Left ventricle myocardium superior (tissue), 1 donor: ENCODE measurements around the gene ELF4. TPM values are rescaled to one million over a fixed set of nuclear protein-coding genes. Genes with fewer than 3 reads are reported as not detected.
"Not testable (repeated sequence)": the region's sequence is repeated elsewhere in the genome, so short reads cannot be mapped to it uniquely, and the experiment has no call there.

Source experiments
- ATAC-seq: fragments of 200-7000 bp; cut with Tn5 transposase; one replicate; pipeline ENCODE4 v1.9.1; 2020; ENCODE audit warnings: mild to moderate bottlenecking, moderate library complexity
- DNase-seq: peaks from one replicate; pipeline ENCODE4 v3.0.0-alpha.2; 2020
- intact Hi-C: fragments of 100-400 bp; cut with micrococcal nuclease; formaldehyde crosslinking; loops from one replicate; pipeline ENCODE4 v1.11.0; 2022
- total RNA-seq: library from RNA; stranded (reverse); fragmentation: NEBNext Ultra II Directional; extraction: Animal tissue kit (Norgen Biotek cat#: 25700); gene quantifications from one replicate; pipeline ENCODE4 v1.2.1, GENCODE V29; 2021
- donor health status: DM: no; HTN: yes; CAD: no; lungs with severe emphysema.

Gene ELF4
- total RNA-seq, 1 donor from 2014 or later: 2.3 TPM

DNA sequence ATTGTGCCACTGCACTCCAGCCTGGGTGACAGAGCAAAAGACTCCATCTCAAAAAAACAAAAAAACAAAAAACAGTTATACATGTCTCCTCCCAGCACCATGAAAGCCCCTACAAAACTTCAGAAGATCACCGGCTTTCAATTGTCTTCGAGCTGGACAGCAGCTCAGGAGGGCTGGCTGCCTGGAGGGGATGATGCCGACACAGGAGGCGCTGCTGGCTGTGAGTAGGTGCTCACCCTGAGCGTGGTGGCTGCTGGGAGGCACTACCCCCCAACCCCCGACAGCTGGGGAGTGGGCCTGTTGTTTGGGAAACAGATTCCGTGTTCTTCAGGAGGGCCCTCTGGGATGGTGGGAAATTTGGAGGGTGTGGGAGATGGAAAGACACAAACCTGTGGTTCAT, 6.9 kb upstream of the ELF4 start:
- intact Hi-C loops: no loop called here
- no peak for DNase-seq
- ATAC-seq: no peak

- ATAC-seq, intact Hi-C loops, DNase-seq: not testable (repeated sequence)
Measured at GRCh38 chrX:130115119-130115885, 5.0 kb upstream of the ELF4 start.

GRCh38 chrX:130114141-130114588, 3.9 kb upstream of the ELF4 start:
- DNase-seq: no peak
- no peak for ATAC-seq
- intact Hi-C loops: no loop called here

- ATAC-seq (peak; percentile 11), DNase-seq (no peak)
- intact Hi-C loops: no loop called here
Measured at GRCh38 chrX:130111220-130112154, 1.2 kb upstream of the ELF4 start.

- peak; percentile 29 for ATAC-seq
- intact Hi-C loops: no loop called here
- no peak for DNase-seq
Measured at GRCh38 chrX:130109429-130110378, 593 bp downstream of the ELF4 start.

DNA sequence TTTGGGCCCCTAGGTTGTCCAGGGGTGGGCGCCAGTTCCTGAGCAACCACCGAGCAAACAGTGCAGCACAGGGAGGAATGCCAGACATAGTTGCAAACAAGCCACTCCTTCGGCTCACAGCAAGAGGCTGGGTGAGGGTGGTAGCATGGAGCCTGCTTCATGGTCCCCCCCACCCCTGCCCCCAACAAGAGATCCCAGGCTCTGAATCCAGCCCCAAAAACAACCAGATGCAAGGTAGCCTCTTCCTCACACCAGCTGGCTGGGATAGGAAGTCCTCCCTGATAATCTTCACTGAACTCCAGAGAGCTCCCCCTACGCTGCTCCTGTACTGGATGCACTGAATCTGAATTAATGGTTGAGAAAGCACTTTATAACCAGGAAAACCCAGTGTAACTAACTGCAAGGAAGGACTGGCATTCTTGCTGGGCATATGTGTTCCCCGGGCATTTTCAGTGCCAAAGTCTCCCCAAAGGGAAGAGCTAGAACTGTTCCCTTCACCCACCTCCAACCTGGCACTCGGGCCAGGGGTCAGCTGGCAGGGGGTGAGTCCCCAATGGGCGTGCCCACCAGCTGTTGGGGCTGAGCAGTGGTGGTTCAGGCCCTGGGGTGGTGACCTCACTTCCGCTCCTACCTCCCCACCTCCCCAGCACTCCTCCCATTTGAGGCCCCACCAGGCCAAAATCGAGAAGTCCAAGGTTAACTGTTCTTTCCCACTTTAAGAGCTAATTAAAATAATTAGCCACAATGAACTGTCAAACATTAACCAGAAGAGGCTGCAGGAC, 1.5 kb downstream of the ELF4 start:
- ATAC-seq (peak; percentile 70), DNase-seq (peak; percentile 61)
- intact Hi-C loops: no loop called here

- DNase-seq (no peak), ATAC-seq (peak; percentile 16)
- intact Hi-C loops: no loop called here
Measured at GRCh38 chrX:130106071-130106470, 4.2 kb downstream of the ELF4 start.

- DNase-seq (no peak), ATAC-seq (no peak)
- intact Hi-C loops: no loop called here
Measured at GRCh38 chrX:130105244-130105643, 5.1 kb downstream of the ELF4 start.

GRCh38 chrX:130103605-130104004, 6.7 kb downstream of the ELF4 start:
- DNase-seq: no peak
- no peak for ATAC-seq
- intact Hi-C loops: no loop called here

DNA sequence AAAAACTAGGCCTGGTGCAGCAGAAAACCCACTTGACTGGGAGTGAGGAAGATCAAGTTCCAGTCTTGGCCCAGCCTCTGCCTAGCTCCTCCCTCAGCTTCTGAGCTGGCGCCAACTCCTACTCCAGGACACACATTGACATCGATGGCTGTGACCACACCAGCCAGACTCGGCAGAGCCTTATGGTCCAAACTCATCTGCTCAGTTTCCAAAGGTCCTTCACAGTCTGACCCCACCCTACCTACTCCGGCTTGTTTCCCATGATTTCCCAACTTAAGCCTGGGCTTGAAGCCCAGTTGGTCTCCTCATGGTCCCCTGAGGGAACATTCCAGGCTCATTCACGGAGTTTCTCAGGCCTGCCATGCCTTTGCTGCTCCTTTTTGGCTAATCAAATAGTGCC, 10.1 kb downstream of the ELF4 start:
- DNase-seq (peak; percentile 81), ATAC-seq (peak; percentile 96)
- intact Hi-C loops: no loop called here

GRCh38 chrX:130098210-130098552, 12.1 kb downstream of the ELF4 start:
- intact Hi-C loops: no loop called here
- ATAC-seq (no peak), DNase-seq (no peak)

DNA sequence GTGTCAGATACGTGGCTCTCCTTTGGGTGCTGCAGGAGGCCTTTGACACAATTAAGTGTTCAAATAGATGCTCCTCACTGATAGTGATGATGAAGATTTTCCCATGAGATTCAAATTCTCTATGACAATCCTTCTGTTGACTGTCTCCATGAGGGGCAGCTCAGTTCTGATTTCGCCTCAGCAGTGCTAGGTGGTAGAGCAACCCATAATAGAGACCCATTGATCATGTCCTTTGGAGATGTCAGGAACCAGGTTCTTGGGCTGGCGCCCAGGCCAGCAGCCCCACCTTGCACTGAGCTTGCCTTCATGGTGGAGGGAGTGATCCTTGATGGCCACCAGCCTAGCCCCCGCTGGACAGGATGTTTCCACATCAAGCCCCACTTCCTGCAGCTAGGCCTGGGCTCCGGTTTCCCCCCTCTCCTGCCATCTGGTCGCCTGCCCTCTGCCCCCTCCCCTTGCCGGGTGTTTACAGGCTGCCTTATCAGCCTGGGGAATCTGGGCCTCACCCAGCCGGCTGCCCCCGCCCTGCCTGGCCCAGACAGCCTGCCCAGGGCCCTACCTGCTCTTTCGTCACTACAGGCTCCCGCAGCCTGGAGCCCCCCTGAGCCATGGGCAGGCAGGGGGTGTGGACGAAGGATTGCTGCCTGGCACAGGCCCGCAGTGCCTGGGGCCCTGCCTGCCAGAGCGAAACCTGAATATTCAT, 12.6 kb downstream of the ELF4 start:
- DNase-seq: peak; percentile 38

DNA sequence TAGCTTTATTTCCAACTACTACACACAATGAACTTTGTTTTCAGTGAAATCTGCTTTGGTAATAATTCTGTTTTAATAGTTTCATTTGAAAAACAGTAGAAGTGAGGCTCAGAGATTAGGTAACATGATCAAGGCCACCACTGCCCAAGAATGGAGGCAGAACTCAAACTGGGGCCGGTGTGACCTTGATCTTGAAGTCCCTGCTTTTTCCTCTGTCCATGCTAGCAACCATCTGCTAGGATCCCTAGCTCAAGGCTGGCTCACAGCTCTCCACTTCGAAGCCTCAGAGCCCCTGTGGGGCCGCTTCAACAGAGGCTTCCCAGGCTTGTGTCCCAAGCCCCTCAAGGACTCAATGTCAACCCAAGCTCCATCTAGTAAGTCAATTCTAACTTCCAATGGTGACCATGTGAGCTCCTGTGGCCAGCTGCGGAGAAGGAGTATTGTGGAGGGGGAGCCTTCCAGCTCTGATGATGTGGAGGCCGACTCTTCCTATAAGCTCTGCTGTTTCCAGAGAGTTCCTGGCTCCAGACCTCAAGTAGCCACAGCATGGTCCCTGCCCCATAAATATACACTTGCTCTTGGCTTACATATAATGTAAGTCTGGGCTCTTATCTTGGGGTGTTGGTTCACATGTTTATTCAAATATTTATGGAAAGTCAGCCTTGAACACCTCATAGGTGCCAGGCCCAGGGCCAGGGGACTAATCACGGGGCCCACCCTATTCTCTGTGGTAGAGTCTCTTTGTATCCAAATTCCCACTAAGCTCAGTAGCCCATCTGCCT, 14.9 kb downstream of the ELF4 start:
- DNase-seq: no peak
- ATAC-seq: no peak
- intact Hi-C loops: no loop called here

More for the DNA sequence above, 12.6 kb downstream of the ELF4 start:
- intact Hi-C loops: no loop called here
- peak; percentile 14 for ATAC-seq

DNA sequence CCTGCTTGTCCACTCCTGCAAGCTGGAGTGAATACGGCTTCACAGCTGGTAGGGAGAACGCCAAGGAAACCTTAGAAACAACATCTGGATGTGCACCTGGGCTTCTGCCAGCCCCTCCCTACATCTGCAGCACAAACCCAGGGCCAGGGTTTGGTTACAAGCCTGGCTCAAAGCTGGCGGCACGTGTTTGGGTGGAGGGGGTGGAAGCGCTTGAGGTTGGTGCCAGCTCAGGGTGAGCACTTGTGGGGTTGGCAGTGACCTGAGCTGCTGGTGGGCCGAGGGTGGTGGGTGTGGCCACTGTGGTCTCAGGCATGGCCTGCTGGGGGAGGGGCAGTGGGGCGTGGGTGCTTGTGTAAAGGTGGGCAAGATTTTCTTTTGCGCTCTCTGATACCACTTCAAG, 15.6 kb downstream of the ELF4 start:
- no peak for ATAC-seq
- DNase-seq: no peak
- intact Hi-C loops: no loop called here

- DNase-seq: no peak
- ATAC-seq: no peak
- intact Hi-C loops: no loop called here
Measured at GRCh38 chrX:130093271-130093670, 17.0 kb downstream of the ELF4 start.

GRCh38 chrX:130091980-130092522, 18.2 kb downstream of the ELF4 start:
- peak; percentile 63 for ATAC-seq
- DNase-seq: peak; percentile 47
- intact Hi-C loops: no loop called here

GRCh38 chrX:130090364-130090763, 19.9 kb downstream of the ELF4 start:
- ATAC-seq (no peak), DNase-seq (no peak)
- intact Hi-C loops: no loop called here
